ENCODE data around the gene LRRN4CL. TPM values are rescaled to one million over a fixed set of nuclear protein-coding genes. Genes with fewer than 3 reads are reported as not detected.

LRRN4CL gene
- total and polyA plus RNA-seq, 2 of the 4 experiments (the other 2 are of a cell fraction) = 0.36 to 0.84 TPM

DNA sequence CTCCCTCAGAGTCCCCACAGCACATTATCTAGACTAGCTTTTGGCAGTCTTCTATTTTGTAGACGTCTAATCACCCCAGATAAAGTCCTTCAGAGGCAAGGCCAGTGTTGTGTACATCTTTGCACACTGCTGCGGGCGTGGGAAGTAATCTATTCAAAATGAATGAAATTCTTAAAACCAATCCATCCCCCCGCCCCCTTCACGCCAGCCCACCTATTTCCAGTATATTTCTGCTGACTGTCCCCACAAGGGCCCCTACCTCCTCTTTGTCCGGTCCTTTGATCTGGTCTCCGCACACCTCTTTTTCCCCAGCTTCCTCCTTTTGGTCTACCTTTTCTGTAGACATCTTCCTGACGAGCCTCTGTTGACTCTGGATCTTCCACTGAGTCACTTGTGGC is 17.5 kb upstream of the LRRN4CL start:
- Histone ChIP-seq H2AK9ac (replicated peaks; ENCODE audit: low read depth, low read length, poor library complexity) (peak overlapping the region; percentile 89), H2BK5ac (ENCODE audit: low read depth, low read length, poor library complexity, severe bottlenecking) (no peak overlapping the region), H3K27me3 (ENCODE audit: control insufficient read depth, insufficient read depth, low read length) (no peaks in the 10 kb centered on the region), H3K4me2 (ENCODE audit: low read depth, low read length) (peak overlapping the region; percentile 94; the same call in 1 of the 2 replicates), H3K27ac (ENCODE audit: insufficient read depth, low read length) (peak overlapping the region; percentile 33; the same call in 1 of the 2 replicates), H3K9me1 (ENCODE audit: insufficient read depth, low read length) (peaks cover 17% of the 10 kb centered on the region), H3K14ac (replicated peaks; ENCODE audit: low read depth, low read length) (peak overlapping the region; percentile 55; the same call in 1 of the 2 replicates), H3K4me1 (ENCODE audit: control insufficient read depth, insufficient read depth, low read length) (peaks cover 16% of the 10 kb centered on the region), H3K56ac (ENCODE audit: extremely low read depth, insufficient read depth, low read length) (no peak overlapping the region), H2BK15ac (ENCODE audit: low read depth, low read length) (no peak overlapping the region), H2AFZ (replicated peaks; ENCODE audit: low read length, poor library complexity) (peak overlapping the region; percentile 95), H3K23ac (ENCODE audit: low read depth, low read length) (peak overlapping the region; percentile 96), H3K79me1 (ENCODE audit: low read depth in 1 of 2, low read length in 2 of 2) (peaks cover 18 to 53% of the 10 kb centered on the region in 2 experiments), H3K36me3 (ENCODE audit: control insufficient read depth, insufficient read depth, low read length) (peaks cover 16% of the 10 kb centered on the region), H4K91ac (ENCODE audit: insufficient read depth, low read depth, low read length) (peak overlapping the region; percentile 52; the same call in 1 of the 2 replicates), H3K4ac (ENCODE audit: low read depth, low read length) (peak overlapping the region; percentile 84), H2BK20ac (ENCODE audit: low read depth, low read length) (no peak overlapping the region), H3K4me3 (ENCODE audit: insufficient read depth, low read depth, low read length) (no peak overlapping the region), H4K5ac (ENCODE audit: low read depth, low read length) (peak overlapping the region; percentile 33; the same call in 1 of the 2 replicates), H3K18ac (ENCODE audit: low read depth, low read length) (no peak overlapping the region), H2BK120ac (ENCODE audit: low read depth, low read length) (no peak overlapping the region), H4K8ac (ENCODE audit: low read depth in 2 of 2, low read length in 2 of 2) (peak overlapping the region; percentile 80 to 83), H3K9ac (ENCODE audit: low read depth, low read length) (peak overlapping the region; percentile 46; the same call in 1 of the 2 replicates), H4K20me1 (ENCODE audit: insufficient read depth, low read length) (no peaks in the 10 kb centered on the region), H2AK5ac (ENCODE audit: low read depth, low read length) (peak overlapping the region; percentile 67; the same call in 1 of the 2 replicates), H3K9me3 (ENCODE audit: control insufficient read depth, insufficient read depth, low read length) (no peaks in the 10 kb centered on the region)
- ChIA-PET POLR2A (ENCODE audit: unreplicated experiment) (no interaction called here), CTCF (interaction anchor here (1.9 kb wide), 1 partner anchor 12 kb away, joined by 6 read pairs; no protein-coding TSS in a partner anchor)
- intact Hi-C loops (cut with micrococcal nuclease) (no loop called here), dilution Hi-C loops (cut with HindIII; ENCODE audit: low sequenced_read_pairs, unreplicated experiment) (no loop called here), in situ Hi-C loops (cut with MboI; ENCODE audit: low sequenced_read_pairs) (no loop called here)
- DNase-seq (no peak), ATAC-seq (ENCODE audit: low read depth) (no peak)
- WGBS, 2 experiments (ENCODE audit: extremely low coverage in 2 of 2, insufficient read length in 1 of 2) = 100% methylated on average over 1 of the region's 8 CpGs; no CpG with 5 or more reads in 1 of the 2 experiments
- no peak for TF ChIP-seq NFE2L2 (IDR thresholded peaks at IDR 0.05; ENCODE audit: low read depth, low read length)
- TF ChIP-seq MXI1 (IDR thresholded peaks at IDR 0.05; ENCODE audit: borderline replicate concordance, low read depth, low read length) = no peak
- no peak for TF ChIP-seq FOS (IDR thresholded peaks at IDR 0.05; ENCODE audit: low read depth, low read length)
- TF ChIP-seq SMC3 (IDR thresholded peaks at IDR 0.05; ENCODE audit: low read depth, low read length) = no peak
- TF ChIP-seq, protein P1, sequence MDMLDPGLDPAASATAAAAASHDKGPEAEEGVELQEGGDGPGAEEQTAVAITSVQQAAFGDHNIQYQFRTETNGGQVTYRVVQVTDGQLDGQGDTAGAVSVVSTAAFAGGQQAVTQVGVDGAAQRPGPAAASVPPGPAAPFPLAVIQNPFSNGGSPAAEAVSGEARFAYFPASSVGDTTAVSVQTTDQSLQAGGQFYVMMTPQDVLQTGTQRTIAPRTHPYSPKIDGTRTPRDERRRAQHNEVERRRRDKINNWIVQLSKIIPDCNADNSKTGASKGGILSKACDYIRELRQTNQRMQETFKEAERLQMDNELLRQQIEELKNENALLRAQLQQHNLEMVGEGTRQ (IDR thresholded peaks at IDR 0.05; ENCODE audit: low read depth, low read length) = no peak
- no peak for TF ChIP-seq RFX5 (IDR thresholded peaks at IDR 0.05; ENCODE audit: low read depth, low read length)
- no peak for TF ChIP-seq BHLHE40 (IDR thresholded peaks at IDR 0.05; ENCODE audit: low read depth, low read length)
- BruUV-seq (replicated peaks) = no TSS peak
